Upper lobe of left lung (tissue), 6 donors: ENCODE data around the gene NWD2. TPM values are rescaled to one million over a fixed set of nuclear protein-coding genes. Genes with fewer than 3 reads are reported as not detected.
A peak's percentile ranks its signal among the peaks of the same experiment; 100 is the strongest.

Experiments used
- ATAC-seq, 2 donors: fragments of 200-7000 bp; cut with Tn5 transposase; one replicate each; pipeline ENCODE4 v1.9.1; 2022; ENCODE audit warnings: mild to moderate bottlenecking in 2 of 2, moderate library complexity in 2 of 2; ENCODE audit not compliant: low FRiP score in 2 of 2
- DNase-seq, 2 donors: peaks; one replicate each; pipeline ENCODE4 v3.0.0-alpha.2; 2019 to 2020
- H3K27ac ChIP-seq, 4 donors: fragments of 200-600 bp; sonication (generic); one replicate each; pipeline ENCODE4 v1.5.1; 2016 to 2019
- H3K27me3 ChIP-seq, 4 donors: fragments of 200-600 bp; sonication (generic); one replicate each; pipeline ENCODE4 v1.5.1; 2017 to 2019
- H3K36me3 ChIP-seq, 4 donors: fragments of 200-600 bp; sonication (generic); one replicate each; pipeline ENCODE4 v1.5.1; 2016 to 2019
- H3K4me1 ChIP-seq, 4 donors: fragments of 200-600 bp; sonication (generic); one replicate each; pipeline ENCODE4 v1.5.1; 2018 to 2019
- H3K4me3 ChIP-seq, 4 donors: fragments of 200-600 bp; sonication (generic); one replicate each; pipeline ENCODE4 v1.5.1; 2017 to 2019; ENCODE audit warnings: mild to moderate bottlenecking in 2 of 4, moderate library complexity in 1 of 4
- H3K9me3 ChIP-seq, 4 donors: fragments of 200-600 bp; sonication (generic); one replicate each; pipeline ENCODE4 v1.5.1; 2018 to 2019
- EP300 ChIP-seq, 4 donors: sonication (generic); formaldehyde crosslinking; IDR thresholded peaks; one replicate each; pipeline ENCODE4 v1.5.1; 2017; ENCODE audit warnings: antibody characterized with exemption in 4 of 4, control low read depth in 2 of 4
- POLR2A ChIP-seq, 4 donors: fragments of 450-650 bp; IDR thresholded peaks; one replicate each; pipeline ENCODE4 v1.5.1; 2016 to 2017; ENCODE audit warnings: antibody characterized with exemption in 4 of 4, mild to moderate bottlenecking in 2 of 4
- POLR2AphosphoS5 ChIP-seq, 2 donors: sonication (generic); formaldehyde crosslinking; IDR thresholded peaks; one replicate each; pipeline ENCODE4 v1.5.1; 2017; ENCODE audit warnings: antibody characterized with exemption in 2 of 2
- WGBS, 2 donors: methylation state at CpG; one replicate each; pipeline ENCODE4 v1.1.5; 2017 to 2018; 5-methylcytosine and 5-hydroxymethylcytosine counted together
- total RNA-seq, 6 donors: library from RNA; depleted of rRNA in 4 of 6; stranded (reverse); fragments of >200 nt in 4 of 6; gene quantifications; one replicate each; pipeline versions ENCODE4 v1.1.0 to v1.2.1, GENCODE V29; 2016 to 2021
- TF ChIP-seq, protein P1 (sequence below), 6 experiments: fragments of 450-650 bp in 4 of 6; fragments of 200-600 bp in 2 of 6; sonication (generic) in 2 of 6; IDR thresholded peaks; one replicate each; pipeline ENCODE4 v1.5.1; 2016 to 2019; ENCODE audit warnings: antibody characterized with exemption in 6 of 6
- donor health status: DM: no; HTN: no; CAD: no; lungs with moderate emphysema.
- donor health status: DM: no; HTN: yes; CAD: no; lungs with severe emphysema.

The NWD2 gene
- total RNA-seq, 6 donors from 2014 or later = not detected

DNA sequence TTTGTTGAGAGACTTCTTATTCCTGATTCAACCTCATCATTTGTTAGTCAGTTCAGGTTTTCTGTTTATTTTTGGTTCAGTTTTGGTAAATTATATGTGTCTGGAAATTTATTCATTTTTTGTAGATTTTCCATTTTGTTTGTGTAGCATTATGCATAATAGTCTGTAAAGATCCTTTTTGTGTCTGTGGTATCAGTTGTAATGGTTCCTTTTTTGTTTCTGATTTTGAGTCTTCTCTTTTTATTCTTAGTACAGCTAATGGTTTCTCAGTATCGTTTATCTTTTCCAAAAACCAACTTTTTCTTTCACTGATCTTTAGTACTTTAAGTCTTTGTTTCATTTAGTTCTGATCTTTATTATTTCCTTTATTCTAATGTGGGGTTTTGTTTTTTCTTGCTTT lies 61.4 kb downstream of the NWD2 start:
- DNase-seq (no peak), ATAC-seq (no peak)
- H3K4me3 ChIP-seq = no peak overlapping the region
- H3K27me3 ChIP-seq = no peaks in the 10 kb centered on the region
- 88 to 91% methylated on average over 1 of the region's 1 CpG for WGBS, 2 donors
- H3K36me3 ChIP-seq = no peaks in the 10 kb centered on the region
- no peak overlapping the region for H3K27ac ChIP-seq
- H3K9me3 ChIP-seq = peaks cover 0 to 14% (median 0%) of the 10 kb centered on the region in 4 donors
- no peaks in the 10 kb centered on the region for H3K4me1 ChIP-seq
- TF ChIP-seq POLR2AphosphoS5 (IDR thresholded peaks at IDR 0.05) = no peak
- TF ChIP-seq, protein P1, sequence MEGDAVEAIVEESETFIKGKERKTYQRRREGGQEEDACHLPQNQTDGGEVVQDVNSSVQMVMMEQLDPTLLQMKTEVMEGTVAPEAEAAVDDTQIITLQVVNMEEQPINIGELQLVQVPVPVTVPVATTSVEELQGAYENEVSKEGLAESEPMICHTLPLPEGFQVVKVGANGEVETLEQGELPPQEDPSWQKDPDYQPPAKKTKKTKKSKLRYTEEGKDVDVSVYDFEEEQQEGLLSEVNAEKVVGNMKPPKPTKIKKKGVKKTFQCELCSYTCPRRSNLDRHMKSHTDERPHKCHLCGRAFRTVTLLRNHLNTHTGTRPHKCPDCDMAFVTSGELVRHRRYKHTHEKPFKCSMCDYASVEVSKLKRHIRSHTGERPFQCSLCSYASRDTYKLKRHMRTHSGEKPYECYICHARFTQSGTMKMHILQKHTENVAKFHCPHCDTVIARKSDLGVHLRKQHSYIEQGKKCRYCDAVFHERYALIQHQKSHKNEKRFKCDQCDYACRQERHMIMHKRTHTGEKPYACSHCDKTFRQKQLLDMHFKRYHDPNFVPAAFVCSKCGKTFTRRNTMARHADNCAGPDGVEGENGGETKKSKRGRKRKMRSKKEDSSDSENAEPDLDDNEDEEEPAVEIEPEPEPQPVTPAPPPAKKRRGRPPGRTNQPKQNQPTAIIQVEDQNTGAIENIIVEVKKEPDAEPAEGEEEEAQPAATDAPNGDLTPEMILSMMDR (IDR thresholded peaks at IDR 0.05) = no peak
- no peak for TF ChIP-seq EP300 (IDR thresholded peaks at IDR 0.05)
- no peak for TF ChIP-seq POLR2A (IDR thresholded peaks at IDR 0.05)

DNA sequence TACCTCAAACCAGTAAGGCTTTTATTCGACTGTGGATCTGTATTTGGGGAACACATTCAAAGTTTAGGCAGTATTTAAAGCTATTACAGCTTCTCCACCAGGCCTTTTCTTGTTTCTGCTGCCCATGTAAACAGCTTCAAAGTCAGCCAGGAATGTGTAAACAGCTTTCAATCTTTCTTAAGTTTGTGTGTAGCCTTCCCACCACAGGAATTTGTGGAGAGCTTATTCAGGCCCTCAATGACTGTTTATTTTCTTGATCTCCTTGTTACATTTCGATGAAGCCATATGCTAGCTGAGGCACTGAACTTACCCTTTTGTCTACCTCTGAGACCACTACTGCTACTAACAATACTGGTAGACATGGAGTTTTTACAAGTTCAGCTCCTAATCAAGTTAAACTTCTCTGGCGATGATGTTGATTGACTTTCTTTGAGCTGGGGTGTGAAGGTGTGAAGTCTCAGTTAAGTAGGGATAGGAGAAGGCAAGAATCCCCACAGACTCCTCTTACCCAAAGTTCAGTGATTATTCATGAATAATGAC lies 72.6 kb downstream of the NWD2 start:
- TF ChIP-seq, protein P1 (IDR thresholded peaks at IDR 0.05) = no peak
- TF ChIP-seq POLR2AphosphoS5 (IDR thresholded peaks at IDR 0.05) (no peak), EP300 (IDR thresholded peaks at IDR 0.05) (no peak), POLR2A (IDR thresholded peaks at IDR 0.05) (no peak)
- Histone ChIP-seq H3K27me3 (no peaks in the 10 kb centered on the region), H3K4me3 (no peak overlapping the region), H3K4me1 (no peaks in the 10 kb centered on the region), H3K27ac (no peak overlapping the region), H3K9me3 (no peaks in the 10 kb centered on the region), H3K36me3 (no peaks in the 10 kb centered on the region)
- no peak for DNase-seq
- ATAC-seq = peak in 1 of 2 donors; percentile 43
- WGBS, 2 donors = 17 to 23% methylated on average over 3 of the region's 3 CpGs

DNA sequence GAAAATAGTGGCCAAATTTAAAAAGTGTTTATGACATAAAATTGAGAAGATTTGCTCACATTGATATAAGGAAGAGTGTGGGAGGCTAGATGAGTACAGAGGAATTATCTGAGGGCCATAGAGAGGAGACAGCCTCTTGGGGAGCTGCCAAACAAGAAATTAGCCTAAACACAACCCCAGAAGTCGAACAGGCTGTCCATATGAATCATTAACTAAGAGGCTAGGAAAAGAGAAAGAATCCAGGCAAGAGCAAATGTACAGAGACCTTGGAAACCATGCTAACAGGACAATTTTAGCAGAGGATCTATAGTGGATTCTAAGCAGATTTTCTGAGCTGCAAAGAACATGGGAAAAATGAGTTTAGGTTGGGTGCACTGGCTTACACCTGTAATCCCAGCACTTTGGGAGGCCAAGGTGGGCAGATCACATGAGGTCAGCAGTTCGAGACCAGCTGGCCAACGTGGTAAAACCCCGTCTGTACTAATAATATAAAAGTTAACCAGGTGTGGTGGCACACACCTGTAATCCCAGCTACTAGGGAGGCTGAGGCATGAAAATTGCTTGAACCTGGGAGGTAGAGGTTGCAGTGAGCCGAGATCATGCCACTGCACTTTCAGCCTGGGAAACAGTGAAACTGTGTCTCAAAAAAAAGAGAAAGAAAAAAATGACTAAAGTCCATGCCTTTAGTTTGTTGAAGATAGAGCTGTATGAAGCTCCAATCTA lies 76.1 kb downstream of the NWD2 start:
- Histone ChIP-seq H3K9me3 (no peaks in the 10 kb centered on the region), H3K4me3 (no peak overlapping the region), H3K4me1 (no peaks in the 10 kb centered on the region), H3K27me3 (no peaks in the 10 kb centered on the region), H3K36me3 (no peaks in the 10 kb centered on the region), H3K27ac (no peak overlapping the region)
- TF ChIP-seq EP300 (IDR thresholded peaks at IDR 0.05) = no peak
- TF ChIP-seq, protein P1 (IDR thresholded peaks at IDR 0.05) = no peak
- no peak for TF ChIP-seq POLR2AphosphoS5 (IDR thresholded peaks at IDR 0.05)
- no peak for TF ChIP-seq POLR2A (IDR thresholded peaks at IDR 0.05)
- 66 to 82% methylated on average over 5 of the region's 5 CpGs for WGBS, 2 donors
- no peak for DNase-seq
- ATAC-seq = no peak

DNA sequence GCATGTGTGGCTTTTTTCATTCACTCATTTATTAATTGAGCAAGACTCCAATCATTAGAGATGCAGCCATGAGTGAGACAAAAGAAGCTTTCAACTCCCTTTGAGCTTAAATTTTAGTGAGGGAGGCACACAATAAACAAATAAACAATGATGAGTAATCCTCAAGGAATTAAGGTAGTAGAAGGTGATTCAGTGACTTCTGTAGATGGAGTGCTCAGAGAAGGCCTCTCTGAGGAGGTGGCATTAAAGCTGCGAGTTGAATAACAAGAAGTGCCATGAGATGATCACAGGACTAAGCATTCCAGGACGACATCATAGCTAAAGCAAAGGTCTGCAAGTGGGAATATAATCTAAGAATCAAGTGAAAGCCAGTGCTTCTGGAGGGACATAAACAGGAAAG lies 77.6 kb downstream of the NWD2 start:
- Histone ChIP-seq H3K27me3 (no peaks in the 10 kb centered on the region), H3K4me1 (no peaks in the 10 kb centered on the region), H3K27ac (no peak overlapping the region), H3K36me3 (no peaks in the 10 kb centered on the region), H3K9me3 (no peaks in the 10 kb centered on the region), H3K4me3 (no peak overlapping the region)
- ATAC-seq (no peak), DNase-seq (no peak)
- TF ChIP-seq EP300 (IDR thresholded peaks at IDR 0.05) = no peak
- TF ChIP-seq POLR2A (IDR thresholded peaks at IDR 0.05) = no peak
- no peak for TF ChIP-seq POLR2AphosphoS5 (IDR thresholded peaks at IDR 0.05)
- TF ChIP-seq, protein P1 (IDR thresholded peaks at IDR 0.05) = no peak
- WGBS, 2 donors = 66 to 75% methylated on average over 2 of the region's 2 CpGs

DNA sequence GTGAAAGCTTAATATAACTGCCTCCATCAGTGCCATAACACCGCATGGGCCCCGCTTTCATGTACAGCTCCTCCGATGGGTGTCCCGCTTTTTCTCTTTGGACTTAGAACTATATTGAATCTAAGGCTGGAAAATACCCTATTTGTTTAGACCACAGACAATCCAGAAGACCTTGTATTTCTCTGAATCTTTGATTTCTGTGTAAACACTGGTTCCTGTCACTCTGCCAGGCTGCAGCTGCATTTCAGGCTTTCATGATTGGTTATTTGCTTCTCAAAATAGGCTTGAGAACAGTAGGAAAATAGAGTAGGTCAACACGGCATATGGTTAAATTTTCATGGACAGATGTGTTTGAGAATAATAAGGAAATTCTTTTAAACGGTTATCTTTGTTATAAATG lies 80.0 kb downstream of the NWD2 start:
- Histone ChIP-seq H3K4me3 (no peak overlapping the region), H3K4me1 (no peaks in the 10 kb centered on the region)

More for the DNA sequence above, 80.0 kb downstream of the NWD2 start:
- H3K27me3 ChIP-seq = no peaks in the 10 kb centered on the region
- no peak for ATAC-seq
- WGBS, 2 donors = 64 to 73% methylated on average over 6 of the region's 6 CpGs
- no peak overlapping the region for H3K27ac ChIP-seq
- TF ChIP-seq POLR2AphosphoS5 (IDR thresholded peaks at IDR 0.05) (no peak), POLR2A (IDR thresholded peaks at IDR 0.05) (no peak), EP300 (IDR thresholded peaks at IDR 0.05) (no peak)
- TF ChIP-seq, protein P1 (IDR thresholded peaks at IDR 0.05) = no peak
- no peak for DNase-seq
- H3K36me3 ChIP-seq = no peaks in the 10 kb centered on the region
- H3K9me3 ChIP-seq = no peaks in the 10 kb centered on the region
